ENCODE data around the gene C11orf16.
"Not testable (repeated sequence)": the region's sequence is repeated elsewhere in the genome, so short reads cannot be mapped to it uniquely, and the experiment has no call there.

Gene C11orf16, protein sequence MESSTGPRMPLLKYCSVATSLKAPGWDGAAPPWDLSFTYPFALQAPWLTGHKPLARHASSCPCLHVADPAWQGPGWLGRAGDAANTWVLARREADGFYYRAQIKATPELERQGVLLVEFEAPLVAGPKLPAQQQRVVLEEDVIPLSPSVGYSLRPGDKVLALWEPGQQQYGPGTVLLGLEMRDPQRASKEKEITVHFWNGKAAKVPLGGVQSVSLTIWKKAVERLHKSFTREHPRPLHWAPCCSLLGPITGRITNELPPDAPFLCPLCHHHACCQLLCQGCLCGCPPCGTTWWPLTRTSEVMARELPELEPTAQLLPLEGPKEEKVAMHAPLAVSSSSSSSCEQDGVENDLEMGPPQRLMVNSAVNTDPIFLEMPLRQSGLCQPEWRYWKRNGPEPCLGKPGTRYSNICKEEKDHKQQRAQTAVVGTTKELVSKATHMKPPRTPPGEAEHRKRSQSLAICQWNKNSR

GRCh38 chr11:8932564-8933180 is at the start of gene C11orf16:
Gene C11orf16, minus strand, starts transcription at chr11:8932947. Its CDS starts 639 bp downstream, at chr11:8932308.
- no peak for DNase-seq

DNA sequence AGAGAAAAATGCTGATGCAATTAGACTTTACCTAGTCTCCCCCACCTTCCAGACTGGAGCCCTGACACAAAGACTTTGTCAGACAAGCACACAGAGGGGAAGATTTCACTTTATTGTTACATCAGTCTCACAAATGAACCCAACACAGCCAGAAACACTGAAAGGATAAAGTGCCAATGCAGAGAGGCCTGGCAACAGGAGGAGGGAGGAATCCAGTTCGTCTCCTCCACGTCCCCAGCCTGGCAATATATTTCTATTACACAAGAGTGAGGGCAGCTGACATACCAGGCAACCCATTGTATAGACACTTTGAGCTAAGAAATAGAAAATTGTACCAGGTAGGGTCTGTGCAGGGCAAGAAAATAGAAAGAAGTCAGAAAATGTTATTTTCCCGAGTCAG is 47.7 kb upstream of the C11orf16 start:
- DNase-seq: no peak

- not testable (repeated sequence) for DNase-seq
These were observed 46.6 kb upstream of the C11orf16 start for GRCh38 chr11:8979365-8979764.

DNA sequence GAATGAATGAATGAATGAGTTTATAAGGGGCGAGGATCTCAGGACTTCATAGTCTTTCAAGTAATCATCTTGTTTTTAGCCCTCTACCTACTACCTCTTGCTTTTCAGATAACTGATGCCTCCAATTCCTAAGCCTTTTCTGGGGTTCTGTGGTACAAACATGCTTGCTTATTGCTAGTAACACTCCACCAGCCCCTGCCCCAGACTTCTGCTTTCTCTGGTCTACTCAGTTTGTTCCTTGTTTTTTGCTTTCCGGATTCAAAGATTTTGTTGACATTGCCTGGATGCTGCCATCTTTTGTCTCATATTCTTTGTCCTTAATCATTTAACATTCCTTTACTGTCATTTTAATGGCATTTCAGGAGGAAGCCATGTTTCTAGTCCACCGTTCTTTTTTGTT is 40.4 kb upstream of the C11orf16 start:
- no peak for DNase-seq

DNA sequence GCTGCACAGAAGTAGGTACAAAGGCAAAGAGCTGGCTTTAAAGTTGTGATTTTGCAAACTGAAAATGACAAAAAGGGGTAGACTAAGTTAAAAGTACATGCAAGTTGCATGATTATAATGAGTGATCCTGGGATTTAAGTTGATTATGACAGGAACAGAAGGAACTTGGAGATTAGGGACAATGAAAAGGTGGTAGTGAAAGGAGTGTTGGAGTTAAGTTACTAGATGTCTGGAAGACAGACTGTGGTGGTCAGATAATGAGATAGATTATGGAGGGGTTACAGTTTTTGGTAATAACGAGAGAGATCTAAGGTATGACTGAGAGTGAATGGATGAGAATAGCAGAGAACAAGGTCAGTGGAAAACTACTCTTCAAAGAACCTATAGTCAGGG is 39.2 kb upstream of the C11orf16 start:
- DNase-seq: no peak

DNA sequence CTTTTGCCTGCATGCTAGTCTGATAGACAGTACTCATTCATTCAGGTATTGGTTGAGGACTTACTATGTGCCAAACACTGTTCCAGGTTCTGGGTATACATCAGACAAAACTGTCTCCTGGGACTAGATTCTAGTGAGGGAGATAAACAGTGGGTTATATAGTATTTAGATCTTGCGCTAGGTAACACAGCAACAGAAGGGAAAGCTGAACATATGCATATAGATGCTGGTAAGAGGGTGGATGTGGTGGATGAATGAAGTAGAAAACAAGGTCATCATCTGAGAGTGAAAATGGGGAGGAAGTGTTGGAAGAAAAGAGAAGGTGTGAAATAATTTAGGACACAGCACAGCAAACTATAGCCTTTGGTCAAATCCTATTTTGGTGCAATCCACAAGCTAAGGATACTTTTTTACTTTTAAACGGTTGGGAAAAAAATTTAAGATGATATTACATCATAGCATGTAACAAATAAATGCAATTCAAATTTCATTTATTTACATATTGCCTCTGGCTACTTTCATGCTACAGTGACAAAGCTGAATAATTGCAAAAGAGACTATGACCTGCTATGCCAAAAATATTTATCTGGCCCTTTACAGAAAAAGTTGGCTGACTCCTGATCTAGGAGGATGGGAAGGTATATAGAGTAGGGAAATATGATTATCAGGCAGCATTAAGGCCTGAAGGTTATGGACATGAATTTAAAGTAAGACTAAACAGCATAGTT is 38.6 kb upstream of the C11orf16 start:
- DNase-seq: no peak

- no peak for DNase-seq
These were observed 34.4 kb upstream of the C11orf16 start for GRCh38 chr11:8967184-8967583.

GRCh38 chr11:8964324-8965320 is 31.9 kb upstream of the C11orf16 start, which contains the start of gene TMEM9B:
Gene TMEM9B, minus strand, starts transcription at chr11:8964442. Its CDS starts 129 bp downstream, at chr11:8964313.
- peak; percentile 85 for DNase-seq

DNA sequence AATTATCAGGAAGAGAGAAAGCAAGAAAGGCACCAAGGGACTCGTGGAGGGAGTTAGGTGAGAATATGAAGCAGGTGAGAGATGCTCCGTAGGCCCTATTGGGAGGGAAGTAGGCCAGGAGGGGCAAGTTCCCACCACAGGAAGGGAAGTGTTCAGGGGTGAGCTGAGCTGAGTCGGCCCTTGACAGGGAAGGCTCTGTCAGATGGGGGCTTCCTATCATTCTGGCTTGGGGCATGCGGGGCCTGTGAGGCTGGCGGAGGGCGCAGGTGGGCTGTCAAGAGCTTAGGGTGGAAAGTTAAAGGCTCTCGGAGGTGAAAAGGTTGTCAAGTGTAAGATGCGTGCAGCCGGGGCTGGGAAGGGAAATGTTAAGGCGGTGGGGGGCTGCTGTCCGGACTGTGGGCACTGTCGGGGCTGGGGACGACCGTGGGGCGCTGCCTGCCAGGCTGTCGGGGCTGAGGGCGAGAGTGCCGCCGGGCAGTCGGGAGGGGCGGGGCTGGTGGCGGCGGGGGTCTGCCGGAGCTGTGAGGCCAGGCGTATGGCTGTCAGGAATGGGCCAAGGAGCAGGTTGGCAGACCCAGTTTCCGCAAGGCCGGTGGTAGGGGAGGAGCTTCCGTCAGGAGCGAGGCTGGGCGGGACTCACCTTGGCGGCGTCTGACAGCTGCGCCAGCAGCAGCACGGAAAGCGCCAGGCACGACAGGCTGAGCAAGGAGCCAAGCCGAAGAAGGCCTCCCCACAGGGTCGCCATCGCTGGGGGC is 31.0 kb upstream of the C11orf16 start:
- peak; percentile 83 for DNase-seq

DNA sequence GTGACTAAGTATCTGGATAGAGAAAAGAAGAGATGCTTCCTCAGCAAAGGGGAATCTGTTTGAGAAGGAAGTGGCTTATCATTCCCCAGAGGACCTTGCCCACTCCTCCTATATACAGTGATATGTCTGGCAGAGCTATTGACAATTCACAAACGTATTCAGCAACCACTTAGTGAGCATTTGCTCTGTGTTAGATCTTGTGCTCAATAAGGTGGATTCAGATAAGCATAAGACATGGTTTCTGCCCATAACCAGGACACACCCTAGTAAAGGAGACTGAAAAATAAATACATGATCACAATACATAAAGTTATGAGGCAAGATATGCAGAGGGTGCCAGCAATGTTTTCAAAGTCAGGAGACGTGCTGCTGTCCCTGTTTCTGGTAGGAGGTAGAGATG is 30.1 kb upstream of the C11orf16 start:
- no peak for DNase-seq

DNA sequence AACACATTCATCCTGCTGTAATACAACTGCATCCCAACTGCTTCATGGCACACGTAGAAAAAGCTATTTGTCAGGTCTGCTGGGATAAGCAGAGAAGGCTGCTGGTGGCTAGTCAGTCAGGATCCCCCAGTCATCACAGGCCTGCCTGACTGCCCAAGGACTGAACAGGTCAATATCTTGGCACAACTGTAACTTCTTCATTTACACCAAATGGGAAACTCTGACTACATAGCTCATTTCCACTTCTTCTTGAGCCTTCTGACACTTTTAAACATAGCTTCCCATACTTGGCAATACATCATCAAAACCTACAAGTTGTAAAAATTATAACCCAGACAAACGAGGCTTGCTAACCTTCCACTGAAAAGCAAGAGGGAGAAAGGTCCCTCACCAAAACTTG is 28.7 kb upstream of the C11orf16 start:
- no peak for DNase-seq

DNA sequence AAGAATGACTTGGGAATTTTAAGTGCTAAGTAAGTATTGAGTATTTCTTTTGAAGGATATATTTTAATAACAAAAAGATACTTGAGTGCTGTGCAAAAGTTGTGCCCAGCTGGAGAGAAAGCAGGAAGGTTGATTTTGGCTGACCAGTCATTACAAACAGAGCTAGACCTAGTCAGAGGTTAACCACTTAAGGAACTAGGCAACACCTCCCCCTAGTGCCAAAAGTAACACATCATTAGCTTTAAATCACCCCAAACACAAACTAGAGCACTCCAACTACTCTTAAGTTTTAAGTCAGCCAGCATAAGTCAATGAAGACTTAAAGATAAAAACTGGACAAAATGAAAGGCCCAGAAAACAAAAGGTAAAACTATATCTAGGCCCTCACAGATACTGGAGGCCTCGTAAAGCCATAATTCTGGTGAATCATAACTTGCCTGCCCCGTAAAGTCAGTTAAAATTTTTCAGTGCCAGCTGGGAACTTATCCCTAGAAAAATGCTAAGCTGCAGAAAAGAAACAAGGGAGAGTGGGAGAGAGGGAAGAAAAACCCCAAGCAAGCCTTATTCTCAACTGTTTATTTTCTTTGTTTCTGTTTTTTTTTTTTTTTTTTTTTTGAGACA is 26.9 kb upstream of the C11orf16 start:
- DNase-seq: no peak

- no peak for DNase-seq
These were observed 24.1 kb upstream of the C11orf16 start for GRCh38 chr11:8956860-8957259.

- no peak for DNase-seq
These were observed 16.1 kb upstream of the C11orf16 start for GRCh38 chr11:8948886-8949285.

DNA sequence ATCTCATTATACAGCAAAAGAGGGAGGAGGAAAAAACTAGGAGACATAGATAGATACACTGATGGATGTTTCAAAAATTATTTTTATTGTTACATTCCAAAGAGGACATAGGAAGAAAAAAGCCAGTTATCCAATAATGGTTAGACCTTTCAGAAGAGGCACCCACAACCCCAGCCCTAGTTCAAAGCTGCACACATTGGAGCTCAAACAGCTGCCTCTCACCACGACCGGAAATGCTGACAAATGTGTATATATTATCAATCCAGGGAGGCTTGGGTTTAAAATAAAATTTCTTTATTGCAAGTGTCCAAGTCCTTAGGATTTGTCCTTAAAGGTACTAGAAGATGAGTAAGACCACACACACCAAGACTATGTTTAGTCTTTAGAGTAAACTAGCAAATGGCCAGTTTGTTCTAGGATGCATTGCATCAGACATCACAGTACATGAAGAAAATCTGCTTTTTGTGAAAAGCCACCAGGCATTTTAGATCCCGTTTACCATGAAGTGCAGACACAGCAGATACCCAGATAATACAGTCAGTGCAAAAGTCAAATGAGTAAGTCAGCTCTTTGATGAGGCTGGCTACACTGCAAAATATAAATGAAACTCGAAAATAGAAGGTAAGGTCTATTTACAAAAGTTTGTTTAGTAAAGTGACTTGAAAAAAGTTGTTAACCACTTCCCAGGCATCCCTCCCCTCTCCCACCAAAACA is 14.6 kb upstream of the C11orf16 start:
- DNase-seq: no peak

GRCh38 chr11:8942518-8943066 is 9.8 kb upstream of the C11orf16 start, which contains the start of gene ASCL3:
Gene ASCL3, minus strand, starts transcription at chr11:8943016. Its CDS starts 4,855 bp downstream, at chr11:8938161.
- no peak for DNase-seq

GRCh38 chr11:8941341-8942103 is 8.8 kb upstream of the C11orf16 start:
- DNase-seq: no peak

GRCh38 chr11:8937659-8938058 is 4.9 kb upstream of the C11orf16 start:
- DNase-seq: no peak

- no peak for DNase-seq
These were observed 4.4 kb upstream of the C11orf16 start for GRCh38 chr11:8937159-8937558.

All from NCI-H1092 (cell line).